Activated gamma-delta T cell (primary cell): Measurements from ENCODE around the gene B4GALNT2.
"Not testable (repeated sequence)": the region's sequence is repeated elsewhere in the genome, so short reads cannot be mapped to it uniquely, and the experiment has no call there.

Source experiments
- DNase-seq: peaks from one replicate; lab custom pipeline; 2025; lab: John Stamatoyannopoulos, UW
- total RNA-seq, 2 donors: gene quantifications; one replicate each; lab custom pipeline; 2026; lab: John Stamatoyannopoulos, UW

B4GALNT2 gene, protein sequence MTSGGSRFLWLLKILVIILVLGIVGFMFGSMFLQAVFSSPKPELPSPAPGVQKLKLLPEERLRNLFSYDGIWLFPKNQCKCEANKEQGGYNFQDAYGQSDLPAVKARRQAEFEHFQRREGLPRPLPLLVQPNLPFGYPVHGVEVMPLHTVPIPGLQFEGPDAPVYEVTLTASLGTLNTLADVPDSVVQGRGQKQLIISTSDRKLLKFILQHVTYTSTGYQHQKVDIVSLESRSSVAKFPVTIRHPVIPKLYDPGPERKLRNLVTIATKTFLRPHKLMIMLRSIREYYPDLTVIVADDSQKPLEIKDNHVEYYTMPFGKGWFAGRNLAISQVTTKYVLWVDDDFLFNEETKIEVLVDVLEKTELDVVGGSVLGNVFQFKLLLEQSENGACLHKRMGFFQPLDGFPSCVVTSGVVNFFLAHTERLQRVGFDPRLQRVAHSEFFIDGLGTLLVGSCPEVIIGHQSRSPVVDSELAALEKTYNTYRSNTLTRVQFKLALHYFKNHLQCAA
- 0 reads per million in 2 donors for total RNA-seq

DNA sequence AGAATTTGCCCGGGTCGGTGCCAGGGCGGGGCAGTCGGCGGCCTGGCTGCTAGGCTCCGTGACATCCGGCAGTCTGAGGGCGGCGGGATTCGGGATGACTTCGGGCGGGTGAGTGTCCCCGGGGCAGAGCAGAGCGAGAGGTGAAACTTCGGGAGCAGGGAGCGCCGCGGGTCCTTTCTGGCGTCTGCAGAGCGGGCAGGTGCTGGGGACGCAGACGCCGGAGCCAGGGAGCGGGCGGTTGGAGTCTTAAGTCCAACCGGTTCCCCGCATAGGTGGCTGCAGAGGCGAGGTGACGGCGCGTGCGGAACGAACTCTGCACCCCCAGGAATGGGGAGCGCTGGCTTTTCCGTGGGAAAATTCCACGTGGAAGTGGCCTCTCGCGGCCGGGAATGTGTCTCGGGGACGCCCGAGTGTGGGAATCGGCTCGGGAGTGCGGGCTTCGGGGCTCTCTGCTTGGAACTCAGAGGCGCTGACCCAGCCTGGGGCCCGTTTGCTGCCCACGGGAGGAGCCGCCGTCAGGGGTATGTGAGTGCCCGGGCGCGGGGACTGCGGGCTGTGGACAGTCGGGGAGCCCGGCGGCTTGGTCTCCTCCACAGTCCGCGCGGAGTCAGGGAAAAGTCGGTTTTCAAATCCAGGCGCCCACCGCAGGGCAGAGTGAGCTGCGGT lies at the start of gene B4GALNT2:
Gene B4GALNT2 (plus strand): TSS at position 71 of the 666 bp plus-strand sequence. CDS start 24 bp downstream, at position 95.
- no peak for DNase-seq

DNA sequence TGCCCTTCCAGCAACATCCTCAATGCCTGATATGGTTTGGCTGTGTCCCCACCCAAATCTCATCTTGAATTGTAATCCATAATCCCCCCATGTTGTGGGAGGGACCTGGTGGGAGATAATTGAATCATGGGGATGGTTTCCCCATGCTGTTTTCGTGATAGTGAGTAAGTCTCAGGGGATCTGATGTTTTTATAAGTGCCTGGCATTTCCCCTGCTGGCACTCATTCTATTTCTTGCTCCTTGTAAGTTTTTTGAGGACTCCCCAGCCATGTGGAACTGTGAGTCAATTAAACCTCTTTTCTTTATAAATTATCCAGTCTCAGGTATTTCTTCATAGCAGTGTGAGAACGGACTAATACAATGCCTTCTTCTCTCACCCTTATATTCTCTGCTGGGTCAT lies 47.5 kb upstream of the B4GALNT2 start:
- DNase-seq: not testable (repeated sequence)

DNA sequence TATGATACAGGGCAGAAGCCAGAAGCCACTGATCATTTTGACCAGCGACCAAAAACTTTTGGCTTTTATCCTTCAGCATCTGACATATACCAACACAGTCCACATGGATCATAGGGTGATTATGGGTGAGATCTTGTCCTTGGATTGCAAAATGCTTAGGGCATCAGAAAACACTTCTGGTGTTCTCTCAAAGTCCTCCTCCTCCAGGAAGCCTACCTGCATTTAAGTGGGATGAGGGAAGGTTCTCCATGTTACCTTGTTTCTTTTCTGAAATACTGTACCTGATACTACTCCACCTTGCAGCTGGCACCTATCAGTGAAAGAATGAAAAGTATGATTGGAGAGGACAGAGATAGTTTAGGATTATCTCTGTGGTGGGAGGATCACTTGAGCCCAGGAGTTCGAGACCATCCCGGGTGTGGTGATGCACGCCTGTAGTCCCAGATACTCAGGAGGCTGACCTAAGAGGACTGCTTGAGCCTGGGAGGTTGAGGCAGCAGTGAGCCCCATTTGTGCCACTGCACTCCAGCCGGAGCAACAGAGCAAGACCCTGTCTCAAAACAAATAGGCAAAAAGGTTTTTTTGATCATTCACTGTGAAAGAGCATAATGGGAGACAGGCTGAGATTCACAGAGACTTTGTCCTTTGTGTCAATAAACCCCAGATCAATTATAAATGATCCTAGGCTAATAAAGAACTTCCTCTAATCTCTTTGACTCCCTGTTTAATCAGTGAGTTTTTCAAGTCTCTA lies 46.8 kb upstream of the B4GALNT2 start:
- no peak for DNase-seq

DNA sequence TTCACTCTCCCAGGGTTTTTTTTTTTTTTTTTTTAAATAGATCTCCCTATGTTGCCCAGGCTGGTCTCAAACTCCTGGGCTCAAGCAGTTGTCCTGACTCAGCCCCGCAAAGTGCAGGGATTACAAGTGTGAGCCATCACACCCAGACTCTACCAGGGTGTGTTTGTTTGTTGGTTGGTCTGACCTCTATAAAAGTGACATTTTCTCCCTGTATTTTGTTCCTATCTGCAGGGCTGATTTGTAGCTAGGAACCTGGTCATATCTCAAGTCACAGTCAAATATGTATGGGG lies 46.3 kb upstream of the B4GALNT2 start:
- no peak for DNase-seq

DNA sequence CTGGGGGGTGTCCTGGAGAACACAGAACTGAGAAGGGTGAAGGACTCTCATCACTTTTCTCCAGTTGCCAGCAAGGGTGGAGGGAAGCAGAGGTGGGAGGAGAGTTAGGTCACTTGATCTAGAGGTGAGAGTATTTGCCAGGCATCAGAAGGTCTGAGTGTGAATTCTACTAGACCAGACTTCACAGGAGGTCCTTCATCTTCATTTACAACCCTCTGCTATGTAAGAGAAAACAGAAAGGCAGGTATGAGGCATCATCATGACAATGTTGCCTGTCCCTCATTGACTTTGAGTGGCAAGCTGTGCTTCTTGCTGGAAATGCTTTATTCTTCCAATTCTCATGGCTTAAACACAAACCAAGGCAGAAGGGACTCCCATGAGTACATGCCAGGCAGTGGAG lies 45.9 kb upstream of the B4GALNT2 start:
- no peak for DNase-seq

DNA sequence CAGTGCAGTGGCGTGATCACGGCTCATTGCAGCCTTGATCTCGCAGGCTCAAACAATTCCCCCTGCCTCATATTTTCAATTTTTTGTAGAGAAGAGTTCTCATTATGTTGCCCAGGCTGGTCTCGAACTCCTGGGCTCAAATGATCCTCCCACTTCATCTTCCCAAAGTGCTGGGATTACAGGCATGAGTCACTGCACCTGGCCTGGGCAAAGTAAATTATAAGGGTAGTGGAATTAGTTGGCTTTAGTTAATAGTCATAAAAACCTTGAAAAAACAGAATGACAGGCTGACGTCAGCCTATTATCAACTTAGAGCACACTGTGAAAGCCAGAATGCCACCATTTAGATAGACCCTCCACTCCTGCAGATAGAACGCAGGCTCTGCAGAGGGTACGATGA lies 43.5 kb upstream of the B4GALNT2 start:
- no peak for DNase-seq

DNA sequence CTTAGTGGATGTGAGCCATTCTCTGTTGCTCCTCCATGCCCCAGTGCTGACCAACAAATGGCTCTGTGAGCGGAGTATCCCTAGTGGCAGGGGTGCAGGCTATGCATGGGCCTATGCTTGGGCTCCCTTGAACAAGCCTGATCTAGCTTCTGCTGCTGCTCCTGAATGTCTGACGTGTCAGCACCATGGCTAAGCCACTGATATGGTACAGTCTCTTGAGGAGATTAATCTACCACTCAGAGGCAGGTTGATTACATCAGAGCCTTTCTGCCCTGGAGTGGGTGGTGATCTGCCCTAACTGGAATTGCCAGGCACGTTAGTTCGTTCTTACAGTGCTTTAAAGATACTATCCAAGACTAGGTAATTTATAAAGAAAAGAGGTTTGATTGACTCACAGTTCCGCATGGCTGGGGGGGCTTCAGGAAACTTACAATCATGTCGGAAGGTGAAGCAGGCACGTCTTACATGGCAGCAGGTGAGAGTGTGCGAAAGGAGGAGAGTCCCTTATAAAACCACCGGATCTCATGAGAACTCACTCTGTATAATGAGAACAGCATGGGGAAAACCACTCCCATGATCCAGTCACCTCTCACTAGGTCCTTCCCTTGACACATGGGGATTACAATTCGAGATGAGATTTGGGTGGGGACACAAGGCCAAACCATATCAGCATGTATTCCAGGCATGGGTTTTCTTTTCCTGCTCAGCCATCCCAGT lies 41.5 kb upstream of the B4GALNT2 start:
- no peak for DNase-seq

DNA sequence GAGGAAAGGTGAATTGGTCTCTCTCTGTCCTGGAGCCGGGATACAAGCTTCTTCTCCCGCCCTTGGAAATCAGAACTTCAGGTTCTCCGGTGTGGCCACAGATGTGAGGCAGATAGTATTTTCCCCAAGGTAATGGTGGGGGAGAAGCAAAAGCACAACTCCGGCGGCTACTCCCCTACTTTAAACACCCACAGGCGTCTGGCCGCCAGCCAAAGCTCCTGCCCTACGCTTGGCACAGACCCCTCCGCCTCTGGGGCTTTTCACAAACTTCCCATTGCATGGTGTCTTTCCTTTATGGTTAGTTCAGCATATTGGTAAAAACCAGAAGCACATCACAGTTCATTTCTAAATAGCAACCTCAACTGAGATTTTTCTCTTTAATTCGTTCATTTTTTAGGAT lies 39.4 kb upstream of the B4GALNT2 start:
- DNase-seq: no peak

DNA sequence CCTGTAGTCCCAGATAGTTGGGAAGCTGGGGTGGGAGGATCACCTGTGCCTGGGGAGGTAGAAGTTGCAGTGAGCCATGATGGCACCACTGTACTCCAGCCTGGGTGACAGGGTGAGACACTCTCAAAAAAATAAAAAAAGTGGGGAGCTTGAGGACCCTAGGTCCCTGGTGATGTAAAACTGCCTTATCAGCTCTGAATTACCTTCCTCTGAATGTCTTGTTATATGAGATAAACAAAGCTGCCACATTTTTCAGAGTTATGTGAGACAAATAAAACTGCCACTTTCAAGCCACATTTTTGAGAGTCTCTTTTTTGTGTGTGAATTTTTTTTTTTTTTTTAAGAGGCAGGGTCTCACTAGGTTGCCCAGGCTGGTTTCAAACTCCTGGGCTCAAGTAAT lies 32.0 kb upstream of the B4GALNT2 start:
- no peak for DNase-seq

DNA sequence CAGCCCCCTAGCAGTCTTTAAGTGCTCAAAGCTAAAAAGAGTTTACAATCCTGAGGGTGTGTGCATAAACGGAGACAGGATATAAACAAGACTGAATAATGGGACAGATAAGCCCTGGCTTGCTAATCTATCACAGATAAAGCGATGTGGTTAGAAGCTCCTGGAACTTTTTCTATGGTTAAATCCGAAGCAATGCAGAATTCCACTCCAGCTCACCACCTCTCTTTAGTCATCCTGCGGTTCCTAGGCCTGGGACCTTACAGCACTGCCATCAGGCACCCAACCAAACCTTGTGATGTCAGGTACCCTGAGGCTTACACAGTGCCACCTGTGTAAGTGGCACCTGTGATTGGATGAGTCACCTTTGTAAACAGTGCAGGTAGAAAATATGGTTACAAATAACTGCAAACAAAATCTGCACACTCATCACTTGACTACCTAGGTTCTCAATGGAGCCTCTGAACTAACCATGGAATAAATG lies 31.5 kb upstream of the B4GALNT2 start:
- no peak for DNase-seq

DNA sequence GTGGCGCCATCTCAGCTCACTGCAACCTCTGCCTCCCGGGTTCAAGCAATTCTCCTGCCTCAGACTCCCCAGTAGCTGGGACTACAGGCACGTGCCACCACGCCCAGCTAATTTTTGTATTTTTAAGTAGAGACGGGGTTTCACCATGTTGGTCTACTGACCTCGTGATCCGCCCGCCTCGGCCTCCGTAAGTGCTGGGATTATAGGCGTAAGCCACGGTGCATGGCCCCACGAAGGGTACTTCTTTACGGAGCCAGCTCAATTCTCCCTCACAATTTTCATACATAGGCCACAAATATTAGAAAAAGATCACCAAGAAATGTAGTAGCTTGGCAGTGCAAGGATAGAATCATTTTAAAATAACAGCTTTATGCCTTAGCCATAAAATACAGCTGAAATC lies 29.2 kb upstream of the B4GALNT2 start:
- not testable (repeated sequence) for DNase-seq

DNA sequence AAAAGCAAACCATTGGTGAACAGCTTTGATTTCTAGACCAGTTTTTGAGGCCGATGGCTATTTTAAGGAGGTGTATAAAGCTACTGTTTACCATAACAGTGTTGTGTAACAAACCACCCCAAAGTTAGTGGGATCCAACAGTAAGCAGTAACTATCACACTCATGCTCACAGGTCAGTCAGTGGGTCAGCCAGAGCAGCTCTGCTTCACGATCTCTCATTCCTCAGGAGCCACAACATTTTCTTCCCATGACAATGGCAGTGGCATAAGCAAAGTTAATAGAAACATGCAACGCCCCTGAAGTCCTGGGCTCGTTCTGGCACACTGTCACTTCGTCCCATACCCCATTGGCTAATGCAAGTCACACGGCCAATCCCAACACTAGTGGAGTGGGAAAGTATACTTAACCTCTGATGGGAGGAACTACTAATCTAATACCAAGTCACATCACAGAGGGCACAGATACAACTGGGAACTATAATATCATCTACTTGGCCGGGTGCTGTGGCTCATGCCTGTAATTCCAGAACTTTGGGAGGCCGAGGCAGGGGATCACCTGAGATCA lies 28.0 kb upstream of the B4GALNT2 start:
- DNase-seq: no peak

DNA sequence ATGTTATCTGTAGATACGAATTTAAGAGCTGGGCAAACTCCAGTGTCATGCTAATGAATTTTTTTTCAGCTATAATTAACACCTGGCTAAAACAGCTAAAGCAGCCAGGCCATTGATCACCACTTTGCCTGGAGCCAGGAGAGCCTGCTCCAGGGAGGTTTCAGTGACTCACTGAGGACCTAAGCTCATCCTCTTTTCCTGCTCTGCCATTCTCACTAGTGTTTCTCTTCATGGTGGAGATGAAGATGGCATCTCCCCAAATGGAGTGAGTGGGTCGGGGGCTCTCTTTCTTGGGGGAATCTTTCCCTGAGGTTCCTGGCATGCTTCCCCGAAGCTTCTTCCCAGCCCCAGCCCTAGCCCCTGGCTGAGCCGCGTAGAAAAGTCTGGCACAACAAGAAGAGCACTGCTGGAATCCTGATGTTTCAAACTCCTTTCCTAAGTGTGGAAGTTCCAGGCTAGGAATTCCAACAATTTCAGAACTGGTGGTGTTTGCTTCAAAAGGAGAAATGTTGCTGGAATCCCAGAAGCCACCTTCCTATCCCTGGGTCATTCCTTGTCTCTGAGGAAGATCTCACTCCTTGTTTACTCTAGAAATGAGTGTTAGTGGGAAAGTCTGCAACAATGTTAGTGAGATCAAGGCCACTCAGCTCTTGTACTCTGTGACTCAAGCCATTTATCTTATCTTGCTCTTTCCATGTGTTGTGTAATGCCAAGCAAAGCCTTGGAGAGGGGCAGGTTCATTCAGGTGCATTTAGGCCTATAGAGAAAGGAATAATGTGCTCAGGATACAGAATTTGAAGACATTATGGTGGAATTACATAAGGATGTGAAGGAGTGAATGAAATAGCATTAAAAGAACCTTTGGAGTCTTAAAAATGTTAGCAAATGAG lies 26.0 kb upstream of the B4GALNT2 start:
- no peak for DNase-seq

DNA sequence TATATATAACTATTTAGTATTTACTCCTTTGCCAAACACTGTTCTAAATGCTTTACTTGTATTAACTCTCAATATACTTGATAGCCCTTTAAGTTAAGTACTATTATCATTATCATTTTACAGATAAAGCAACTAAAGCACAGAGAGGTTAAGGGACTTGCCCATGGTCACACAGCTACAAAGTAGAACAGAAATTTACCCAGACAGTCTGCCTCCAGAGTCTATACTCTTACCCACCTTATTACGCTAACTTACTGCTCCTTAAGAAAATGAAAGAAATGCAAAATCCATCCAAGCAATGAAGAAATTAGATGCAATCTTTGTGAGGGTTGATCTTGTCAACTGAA lies 25.4 kb upstream of the B4GALNT2 start:
- no peak for DNase-seq

DNA sequence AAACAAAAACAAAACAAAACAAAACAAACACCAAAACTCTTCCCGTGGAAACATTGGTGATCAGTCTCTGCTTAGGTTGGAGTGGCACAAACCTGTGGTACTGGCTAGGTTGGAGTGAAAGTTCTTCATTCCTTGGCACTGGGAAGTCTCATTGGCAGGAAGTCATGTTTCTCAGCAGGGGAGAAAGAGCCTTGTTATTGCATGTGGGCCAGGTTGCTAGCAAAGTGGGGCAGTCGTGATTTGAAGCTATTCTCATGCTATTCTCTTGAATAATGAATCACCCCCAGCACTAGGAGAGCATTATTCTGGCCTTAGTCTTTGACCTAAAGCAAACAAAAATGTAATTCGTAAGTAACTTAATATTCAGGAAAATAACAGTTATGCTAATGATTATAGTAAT lies 24.3 kb upstream of the B4GALNT2 start:
- no peak for DNase-seq

DNA sequence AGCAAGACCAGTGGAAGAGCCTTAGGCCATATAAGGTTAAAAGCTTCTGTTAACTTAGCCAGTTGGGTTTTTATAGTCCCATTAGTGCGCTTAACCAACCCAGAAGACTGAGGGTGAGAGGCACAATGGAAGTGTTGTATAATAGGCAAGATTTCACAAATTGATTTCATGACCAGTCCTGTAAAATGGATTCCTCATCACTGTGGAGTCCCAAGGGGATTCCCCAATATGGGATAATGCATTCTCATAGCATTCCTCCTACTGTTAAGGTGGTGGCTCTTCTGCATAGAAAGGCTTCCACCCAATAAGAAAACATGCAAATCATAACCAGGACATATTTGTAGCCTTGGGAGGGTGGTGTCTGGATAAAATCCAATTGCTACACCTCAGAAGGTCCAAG lies 22.1 kb upstream of the B4GALNT2 start:
- no peak for DNase-seq

DNA sequence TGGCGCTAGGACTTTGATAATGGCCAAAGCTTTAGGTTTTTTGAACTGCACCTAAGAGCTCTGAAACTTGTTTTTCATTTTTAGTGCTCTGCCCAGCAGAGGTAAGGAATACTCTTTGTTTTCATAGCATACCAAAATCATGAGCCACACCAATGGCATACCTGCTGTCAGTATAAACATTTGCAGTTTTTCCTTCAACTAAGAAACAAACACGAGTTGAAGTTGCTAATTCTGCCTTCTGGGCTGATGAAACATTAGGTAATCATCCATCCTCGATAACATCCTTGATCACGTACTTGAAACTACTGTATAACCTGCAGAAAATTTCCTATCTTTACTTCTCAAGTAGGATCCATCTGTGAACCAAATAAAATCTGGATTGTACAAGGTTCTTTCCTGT lies 20.6 kb upstream of the B4GALNT2 start:
- no peak for DNase-seq

DNA sequence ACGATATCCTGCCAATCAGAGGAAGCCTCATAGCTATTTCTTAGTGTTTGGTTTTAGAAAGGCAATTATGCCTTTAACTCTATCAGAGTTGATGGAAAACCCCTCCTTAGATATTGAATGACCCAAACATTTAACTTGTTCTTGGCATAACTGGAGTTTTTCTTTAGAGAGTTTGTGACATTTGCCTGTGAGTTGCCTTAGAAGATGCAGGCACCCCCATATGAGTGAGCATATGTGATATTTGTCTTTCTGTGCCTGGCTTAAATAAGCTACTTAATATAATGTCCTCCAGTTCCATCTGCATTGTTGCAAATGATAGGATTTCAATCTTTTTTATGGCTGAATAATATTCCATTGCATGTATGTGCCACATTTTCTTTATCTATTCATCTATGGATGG lies 19.6 kb upstream of the B4GALNT2 start:
- no peak for DNase-seq

DNA sequence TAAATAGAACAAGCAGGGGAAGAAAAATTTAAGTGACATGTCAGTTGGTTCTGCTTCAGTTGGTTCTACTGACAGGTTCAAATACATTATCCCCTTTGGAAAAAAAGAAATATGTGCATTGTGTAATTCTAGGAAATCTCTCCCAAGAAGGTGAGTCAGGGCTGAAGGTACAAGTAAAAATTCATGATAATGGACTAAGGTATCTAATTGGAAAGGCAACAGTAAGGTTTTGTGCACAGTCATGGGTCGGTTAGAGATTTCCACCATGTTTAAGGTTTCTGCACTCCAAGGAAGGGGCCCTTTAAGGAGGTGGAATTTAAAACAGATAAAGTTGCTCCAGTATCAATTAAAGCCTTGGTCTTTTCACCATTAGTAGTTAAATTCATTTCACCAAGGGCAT lies 17.9 kb upstream of the B4GALNT2 start:
- DNase-seq: no peak

DNA sequence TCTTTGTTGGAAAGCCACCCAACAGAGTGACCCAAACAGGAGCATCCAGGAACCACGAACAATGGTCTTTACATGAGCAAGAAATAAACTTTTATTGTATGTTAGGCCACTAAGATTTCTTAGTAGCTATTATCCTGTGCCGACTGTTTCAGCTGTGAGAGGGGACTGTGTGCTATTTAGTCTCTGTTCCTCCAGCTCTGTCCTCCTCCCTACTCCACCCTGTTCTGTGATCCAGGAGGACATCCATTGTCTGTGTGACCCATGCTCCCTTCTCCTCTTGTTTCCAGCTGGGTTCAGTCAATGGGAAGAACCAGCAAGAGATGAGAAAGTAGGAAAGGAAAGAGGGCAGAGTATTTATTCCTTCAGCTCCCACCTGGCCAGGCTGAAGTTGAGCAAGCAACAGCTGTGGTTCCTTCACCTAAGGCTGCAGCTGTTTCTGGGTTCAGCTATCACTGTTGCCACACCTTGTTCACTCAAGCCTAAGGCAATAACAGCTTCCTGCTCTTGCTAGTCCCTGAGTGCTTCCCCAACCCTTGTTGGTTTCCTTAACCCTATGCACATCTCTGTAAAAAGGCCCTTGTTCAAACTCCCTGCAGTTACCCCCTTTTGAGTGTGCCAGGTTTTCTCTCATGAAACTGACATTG lies 14.9 kb upstream of the B4GALNT2 start:
- no peak for DNase-seq
